Dermis blood vessel endothelial cell (primary cell): ENCODE measurements around the gene SRXN1. TPM values are rescaled to one million over a fixed set of nuclear protein-coding genes. Genes with fewer than 3 reads are reported as not detected.

ENCODE experiments used
- DNase-seq: peaks from one replicate; pipeline ENCODE4 v3.0.0; 2010
- total RNA-seq: library from RNA; depleted of rRNA; stranded (reverse); fragments of >200 nt; gene quantifications from 2 replicates; pipeline ENCODE4 v1.2.3, GENCODE V29; 2014

The SRXN1 gene
- total RNA-seq, 1 donor from 2014 or later = 30.3 TPM

- DNase-seq = no peak
These were observed 22.0 kb upstream of the SRXN1 start for GRCh38 chr20:675033-675452.

GRCh38 chr20:673603-674001 is 20.6 kb upstream of the SRXN1 start:
- no peak for DNase-seq

DNA sequence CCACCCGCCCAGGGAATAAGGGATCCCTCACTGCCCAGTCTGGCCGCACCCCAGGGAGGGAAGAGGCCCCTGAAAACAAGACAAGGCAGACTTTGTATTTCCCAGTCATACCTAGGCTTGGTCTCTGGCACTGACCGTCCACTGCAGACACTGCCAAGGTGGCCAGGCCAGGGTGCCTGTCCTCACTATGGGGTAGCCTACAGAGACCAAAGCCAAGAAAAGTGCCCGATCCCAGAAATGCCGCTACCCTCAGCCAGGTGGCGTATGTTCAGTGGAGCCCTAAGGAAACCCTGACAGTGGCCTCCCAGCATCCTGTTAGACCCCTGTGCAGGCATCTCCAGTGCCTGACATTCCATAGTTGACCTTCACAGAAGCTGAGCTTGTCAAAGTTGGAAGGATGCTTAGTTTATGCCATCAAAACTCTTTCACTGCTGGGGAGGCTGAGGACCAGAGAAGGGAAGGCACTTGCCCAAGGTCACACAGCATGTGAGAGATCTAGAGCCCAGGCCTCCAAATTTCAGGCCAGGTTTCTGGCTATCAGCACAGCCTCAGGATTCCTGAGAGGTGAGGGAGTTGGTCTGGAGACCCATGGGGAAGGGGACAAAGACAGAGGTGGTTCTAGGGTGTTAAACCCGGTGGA is 20.1 kb upstream of the SRXN1 start:
- DNase-seq = peak; percentile 23

DNA sequence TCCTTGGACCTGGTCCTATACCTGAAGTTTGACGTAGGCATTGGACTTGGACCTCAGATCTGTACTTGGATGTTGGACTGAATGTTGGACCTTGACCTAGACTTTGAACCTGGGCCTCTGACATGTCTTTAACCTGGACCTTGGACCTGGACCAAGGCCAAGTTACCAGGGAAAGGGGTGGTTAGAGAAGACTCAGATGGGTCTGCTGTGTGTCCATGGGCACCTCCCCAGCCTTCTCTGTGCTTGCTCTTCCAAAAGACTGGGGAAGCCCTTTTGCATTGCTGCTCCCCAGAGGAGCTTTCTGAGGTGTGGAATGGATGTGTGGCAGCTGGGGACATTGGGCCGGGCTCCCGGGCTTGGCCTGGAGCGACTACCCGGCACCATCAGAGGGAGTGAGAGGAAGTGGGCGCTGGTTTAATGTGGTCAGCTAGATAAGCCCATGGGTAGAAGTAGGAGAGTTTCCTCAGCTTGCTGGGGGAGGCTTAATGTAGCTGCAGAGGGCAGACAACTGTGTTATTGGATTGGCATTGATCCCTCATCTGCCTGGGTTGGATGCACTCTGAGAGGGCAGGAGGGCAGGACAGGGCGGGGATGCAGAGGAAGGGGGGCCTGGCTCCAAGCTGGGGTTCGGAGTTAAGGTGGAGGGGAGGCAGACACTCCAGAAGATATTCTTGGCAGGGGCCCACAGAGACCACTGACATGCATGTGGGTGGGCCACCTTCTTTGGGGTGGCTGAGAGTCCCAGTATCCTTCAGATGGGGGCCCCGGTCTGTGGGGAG is 18.4 kb upstream of the SRXN1 start:
- no peak for DNase-seq

GRCh38 chr20:669573-669972 is 16.6 kb upstream of the SRXN1 start:
- no peak for DNase-seq

- no peak for DNase-seq
These were observed 15.6 kb upstream of the SRXN1 start for GRCh38 chr20:668638-669037.

- no peak for DNase-seq
These were observed 15.1 kb upstream of the SRXN1 start for GRCh38 chr20:668050-668449.

- peak; percentile 73 for DNase-seq
These were observed 14.5 kb upstream of the SRXN1 start for GRCh38 chr20:667351-668034.

- DNase-seq = no peak
These were observed 13.9 kb upstream of the SRXN1 start for GRCh38 chr20:666877-667276.

GRCh38 chr20:665276-665675 is 12.3 kb upstream of the SRXN1 start:
- no peak for DNase-seq

- no peak for DNase-seq
These were observed 11.6 kb upstream of the SRXN1 start for GRCh38 chr20:664576-664975.

DNA sequence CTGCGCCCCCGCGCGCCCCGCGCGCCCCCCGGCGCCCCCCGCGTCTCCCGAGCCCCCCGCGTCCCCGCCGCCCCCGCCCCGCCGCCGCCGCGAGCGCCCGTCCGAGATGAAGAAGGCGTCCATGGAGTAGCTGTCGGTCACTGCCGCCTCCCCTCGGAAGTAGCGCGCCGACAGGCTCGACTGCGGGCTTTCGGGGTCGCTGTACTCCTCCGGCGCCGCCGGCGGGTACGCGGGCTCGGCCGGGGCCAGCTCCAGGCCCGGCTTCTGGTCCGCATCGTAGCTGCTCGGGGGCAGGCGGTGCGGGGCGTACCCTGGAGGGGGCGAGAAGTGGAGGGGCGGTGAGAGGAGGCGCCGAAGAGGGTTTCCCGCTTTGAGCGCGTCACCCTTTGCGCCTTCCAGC is 11.2 kb upstream of the SRXN1 start:
- no peak for DNase-seq

DNA sequence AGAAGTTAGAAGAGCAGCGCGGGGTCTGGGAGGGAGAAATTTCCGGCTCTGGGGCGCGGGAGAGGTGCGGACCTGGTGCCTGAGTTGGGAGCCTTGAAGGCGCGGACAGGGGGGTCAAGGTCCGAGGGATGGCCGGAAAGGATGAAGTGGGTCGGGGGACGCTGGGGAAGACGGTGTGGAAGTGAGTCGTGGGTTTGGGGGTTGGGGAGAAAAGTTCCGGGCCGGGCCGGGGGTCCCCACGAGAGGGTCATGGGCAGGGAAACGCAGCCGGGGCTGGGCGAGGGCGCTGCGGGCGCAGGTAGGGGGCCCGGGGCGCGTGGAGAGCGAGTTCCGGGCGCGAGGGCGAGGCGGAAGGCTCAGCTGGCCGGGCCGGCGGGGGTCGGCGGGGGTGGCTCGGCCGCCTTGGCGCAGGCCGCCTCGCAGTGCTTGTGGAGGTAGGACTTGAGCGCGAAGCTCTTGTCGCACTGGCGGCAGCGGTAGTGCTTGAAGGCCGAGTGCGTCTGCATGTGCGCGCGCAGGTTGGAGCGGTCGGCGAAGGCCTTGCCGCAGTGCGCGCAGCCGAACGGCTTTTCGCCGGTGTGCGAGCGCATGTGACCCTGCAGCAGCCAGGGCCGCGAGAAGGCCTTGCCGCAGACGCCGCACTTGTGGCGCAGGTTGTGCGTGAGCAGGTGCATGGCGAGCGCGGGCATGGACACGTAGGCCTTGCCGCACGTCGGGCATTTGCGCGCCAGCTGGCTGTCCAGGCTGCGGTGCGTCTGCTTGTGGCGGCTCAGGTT is 10.5 kb upstream of the SRXN1 start:
- peak; percentile 49 for DNase-seq

DNA sequence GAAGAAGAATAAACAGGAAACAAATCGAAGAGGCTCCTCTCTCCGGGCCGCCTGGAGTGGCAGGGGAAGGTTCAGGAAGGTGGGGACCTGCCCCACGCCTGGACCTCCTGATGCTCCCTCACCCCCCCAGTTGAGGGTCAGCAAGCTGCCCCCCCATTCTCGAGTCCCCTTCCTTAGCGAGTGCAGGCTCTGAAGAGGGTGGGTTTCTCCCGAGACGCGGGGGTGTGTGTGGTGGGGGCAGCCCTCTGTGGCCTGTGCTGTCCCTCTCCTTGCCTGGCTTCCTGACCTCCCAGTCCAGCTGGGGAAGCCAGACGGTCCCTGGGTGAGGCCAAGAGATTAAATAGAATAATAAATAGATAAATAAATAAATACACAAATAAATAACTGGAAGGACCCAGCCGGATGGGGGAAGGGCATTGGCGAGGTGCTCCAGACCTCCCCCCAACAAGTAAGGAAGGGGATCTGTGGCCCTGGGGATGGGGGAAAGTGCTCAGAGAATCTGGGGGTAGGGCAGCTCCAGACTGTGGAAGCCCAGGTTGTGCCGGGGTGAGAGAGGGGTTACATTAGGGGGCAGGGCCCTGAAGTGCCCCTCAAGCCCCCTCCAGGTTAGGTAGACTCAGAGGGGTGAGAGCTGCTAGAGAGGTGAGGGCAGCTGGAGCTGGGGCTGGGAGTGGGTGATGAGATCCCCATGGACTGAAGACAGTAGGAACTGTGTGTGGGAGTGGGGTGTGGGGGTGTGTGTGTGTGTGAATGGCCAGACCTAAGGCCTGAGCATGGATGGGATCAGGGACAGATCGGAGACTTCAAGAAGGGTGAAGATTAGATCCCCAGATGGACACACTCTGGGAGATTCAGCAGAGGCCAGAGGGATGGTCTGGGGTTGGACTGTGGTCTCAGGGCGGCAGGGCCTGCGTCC is 9.5 kb upstream of the SRXN1 start:
- DNase-seq = no peak

DNA sequence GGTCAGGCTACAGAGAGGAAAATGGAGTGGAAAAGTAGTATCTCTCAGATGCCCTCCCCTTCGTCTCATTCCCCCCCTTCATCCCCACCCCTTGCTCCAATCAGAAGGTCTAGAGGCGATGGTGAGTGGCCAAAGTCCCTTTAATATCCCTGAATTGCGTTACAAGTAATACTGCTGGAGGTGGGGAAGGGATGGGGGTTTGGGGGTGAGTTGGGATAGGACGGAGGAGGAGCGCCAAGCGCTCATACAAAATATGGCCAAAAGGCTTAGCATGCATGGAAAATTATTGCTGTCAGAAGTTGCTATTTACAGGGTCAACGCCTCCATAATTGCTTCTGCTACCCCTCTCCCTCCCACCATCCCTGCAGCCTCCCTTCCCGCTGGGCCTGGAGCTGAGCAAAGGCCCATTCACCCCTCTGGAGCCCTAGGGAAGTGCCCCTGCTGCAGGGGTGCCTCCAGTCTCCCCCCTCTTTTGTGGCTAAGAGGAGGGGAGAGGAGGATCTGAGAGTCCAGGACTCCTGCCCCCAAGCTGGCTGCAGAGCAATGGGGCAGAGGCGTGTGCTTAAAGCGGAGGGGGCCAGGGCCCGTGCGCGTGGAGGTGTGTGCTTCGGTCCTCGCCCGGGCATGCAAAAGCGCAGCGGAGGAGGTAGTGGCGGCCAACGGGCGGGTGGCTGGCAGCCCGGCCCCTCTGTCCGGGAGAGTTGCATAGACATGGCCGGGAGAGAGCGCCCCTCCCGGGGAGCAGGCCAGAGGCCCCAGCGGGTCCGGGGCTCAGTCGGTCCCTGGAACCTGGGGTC is 8.7 kb upstream of the SRXN1 start:
- no peak for DNase-seq

DNA sequence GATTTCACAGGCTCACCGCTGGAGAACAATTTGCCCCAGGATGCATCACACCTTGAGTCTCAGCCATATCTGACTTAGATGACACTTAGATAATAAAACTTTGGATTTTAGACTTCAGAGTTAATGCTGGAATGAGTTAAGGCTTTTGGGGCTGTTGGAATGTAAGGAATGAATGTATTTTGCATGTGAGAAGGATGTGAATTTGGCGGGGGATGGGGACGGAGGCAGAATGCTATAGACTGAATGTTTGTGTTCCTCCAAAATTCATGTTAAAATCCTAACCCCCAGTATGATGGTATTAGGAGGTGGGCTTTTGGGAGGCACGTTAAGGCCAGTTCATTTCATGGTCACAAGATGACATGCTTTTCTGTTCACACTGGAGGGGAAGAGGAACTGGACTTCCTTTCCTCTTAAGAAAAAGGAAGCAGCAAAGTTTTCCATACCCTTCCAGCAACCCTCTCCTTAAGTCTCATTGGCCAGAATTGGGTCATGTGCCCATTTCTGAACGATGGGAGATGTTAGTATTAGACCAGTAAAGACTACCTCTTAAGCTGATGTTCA is 5.8 kb upstream of the SRXN1 start:
- DNase-seq = no peak

DNA sequence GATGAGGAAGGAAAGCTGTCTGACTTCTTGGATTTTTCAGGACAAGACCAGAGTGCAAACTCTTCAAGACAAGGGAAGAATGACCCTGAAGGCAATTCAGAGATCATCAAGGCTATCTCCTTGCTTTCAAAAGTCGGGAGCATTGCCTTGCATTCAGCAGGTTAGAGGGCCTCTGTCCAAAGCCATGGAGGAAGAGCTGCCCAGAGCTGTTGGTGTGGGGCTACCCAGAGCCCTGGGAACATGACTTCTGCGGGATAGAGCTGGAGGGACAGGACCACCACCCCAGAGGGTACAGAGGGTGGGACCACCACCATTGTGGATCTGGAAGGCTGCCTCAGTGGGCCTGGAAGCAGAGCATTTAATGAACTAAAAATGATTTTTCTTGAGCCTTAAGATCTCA is 5.2 kb upstream of the SRXN1 start:
- DNase-seq = no peak

- DNase-seq = no peak
These were observed 3.0 kb upstream of the SRXN1 start for GRCh38 chr20:655726-656624.

- no peak for DNase-seq
These were observed 1.4 kb upstream of the SRXN1 start for GRCh38 chr20:654417-654750.
